OCI-LY3 (cell line): ENCODE measurements around the gene ASF1B.

Experiments
- CTCF ChIP-seq: fragments of 200-600, 300-600 bp; sonication (generic); IDR thresholded peaks from 2 replicates; pipeline ENCODE4 v1.5.1; 2014; ENCODE audit warnings: antibody characterized with exemption, low read length, low read depth
- EZH2phosphoT487 ChIP-seq: fragments of 200-600 bp; shearing (Covaris generic); IDR thresholded peaks from 2 replicates; pipeline ENCODE4 v1.6.1; 2018; ENCODE audit warnings: antibody characterized with exemption, mixed run types, low read depth

- no peak for TF ChIP-seq CTCF
- no peak for TF ChIP-seq EZH2phosphoT487
These were observed 10.4 kb upstream of the ASF1B start for GRCh38 chr19:14146789-14147216.
